Measurements from ENCODE around the gene ARHGEF35. TPM values are rescaled to one million over a fixed set of nuclear protein-coding genes. Genes with fewer than 3 reads are reported as not detected.
"Not testable (repeated sequence)": the region's sequence is repeated elsewhere in the genome, so short reads cannot be mapped to it uniquely, and the experiment has no call there.

ARHGEF35 gene
- total and polyA plus RNA-seq, 2 of the 4 experiments (the other 2 are of a cell fraction) = not detected

- H3K9me3 ChIP-seq (ENCODE audit: control insufficient read depth, insufficient read depth, low read length); H2BK20ac ChIP-seq (ENCODE audit: low read depth, low read length); H3K9ac ChIP-seq (ENCODE audit: low read depth, low read length); H2BK120ac ChIP-seq (ENCODE audit: low read depth, low read length); H3K27me3 ChIP-seq (ENCODE audit: control insufficient read depth, insufficient read depth, low read length); H2AK9ac ChIP-seq (replicated peaks; ENCODE audit: low read depth, low read length, poor library complexity); dilution Hi-C loops (cut with HindIII; ENCODE audit: low sequenced_read_pairs, unreplicated experiment); ATAC-seq (ENCODE audit: low read depth); H2AK5ac ChIP-seq (ENCODE audit: low read depth, low read length); H3K36me3 ChIP-seq (ENCODE audit: control insufficient read depth, insufficient read depth, low read length); DNase-seq; H4K5ac ChIP-seq (ENCODE audit: low read depth, low read length); H3K18ac ChIP-seq (ENCODE audit: low read depth, low read length); H3K79me1 ChIP-seq (ENCODE audit: low read depth in 1 of 2, low read length in 2 of 2); H3K4ac ChIP-seq (ENCODE audit: low read depth, low read length); H4K8ac ChIP-seq (ENCODE audit: low read depth in 2 of 2, low read length in 2 of 2); in situ Hi-C loops (cut with MboI; ENCODE audit: low sequenced_read_pairs); H2AFZ ChIP-seq (replicated peaks; ENCODE audit: low read length, poor library complexity); CTCF ChIA-PET; H3K9me1 ChIP-seq (ENCODE audit: insufficient read depth, low read length); H2BK5ac ChIP-seq (ENCODE audit: low read depth, low read length, poor library complexity, severe bottlenecking); POLR2A ChIA-PET (ENCODE audit: unreplicated experiment); H3K56ac ChIP-seq (ENCODE audit: extremely low read depth, insufficient read depth, low read length); H3K14ac ChIP-seq (replicated peaks; ENCODE audit: low read depth, low read length); H2BK15ac ChIP-seq (ENCODE audit: low read depth, low read length); H4K20me1 ChIP-seq (ENCODE audit: insufficient read depth, low read length); BruUV-seq (replicated peaks); H4K91ac ChIP-seq (ENCODE audit: insufficient read depth, low read depth, low read length); H3K23ac ChIP-seq (ENCODE audit: low read depth, low read length); H3K4me3 ChIP-seq (ENCODE audit: insufficient read depth, low read depth, low read length); intact Hi-C loops (cut with micrococcal nuclease); H3K4me2 ChIP-seq (ENCODE audit: low read depth, low read length); H3K27ac ChIP-seq (ENCODE audit: insufficient read depth, low read length); H3K4me1 ChIP-seq (ENCODE audit: control insufficient read depth, insufficient read depth, low read length): not testable (repeated sequence)
Observed at GRCh38 chr7:144217200-144217599, 21.6 kb upstream of the ARHGEF35 start.

GRCh38 chr7:144205306-144205705, 9.7 kb upstream of the ARHGEF35 start:
- H4K91ac ChIP-seq (ENCODE audit: insufficient read depth, low read depth, low read length); H4K8ac ChIP-seq (ENCODE audit: low read depth in 2 of 2, low read length in 2 of 2); H3K18ac ChIP-seq (ENCODE audit: low read depth, low read length); in situ Hi-C loops (cut with MboI; ENCODE audit: low sequenced_read_pairs); H3K9ac ChIP-seq (ENCODE audit: low read depth, low read length); intact Hi-C loops (cut with micrococcal nuclease); H3K27ac ChIP-seq (ENCODE audit: insufficient read depth, low read length); ATAC-seq (ENCODE audit: low read depth); H2BK120ac ChIP-seq (ENCODE audit: low read depth, low read length); CTCF ChIA-PET; H3K36me3 ChIP-seq (ENCODE audit: control insufficient read depth, insufficient read depth, low read length); H3K23ac ChIP-seq (ENCODE audit: low read depth, low read length); H3K14ac ChIP-seq (replicated peaks; ENCODE audit: low read depth, low read length); H2AK5ac ChIP-seq (ENCODE audit: low read depth, low read length); H2BK15ac ChIP-seq (ENCODE audit: low read depth, low read length); H2BK5ac ChIP-seq (ENCODE audit: low read depth, low read length, poor library complexity, severe bottlenecking); H2AK9ac ChIP-seq (replicated peaks; ENCODE audit: low read depth, low read length, poor library complexity); H3K9me3 ChIP-seq (ENCODE audit: control insufficient read depth, insufficient read depth, low read length); H2BK20ac ChIP-seq (ENCODE audit: low read depth, low read length); dilution Hi-C loops (cut with HindIII; ENCODE audit: low sequenced_read_pairs, unreplicated experiment); H3K4me1 ChIP-seq (ENCODE audit: control insufficient read depth, insufficient read depth, low read length); DNase-seq; H3K4me3 ChIP-seq (ENCODE audit: insufficient read depth, low read depth, low read length); H3K27me3 ChIP-seq (ENCODE audit: control insufficient read depth, insufficient read depth, low read length); H4K20me1 ChIP-seq (ENCODE audit: insufficient read depth, low read length); H3K56ac ChIP-seq (ENCODE audit: extremely low read depth, insufficient read depth, low read length); H3K4ac ChIP-seq (ENCODE audit: low read depth, low read length); H3K79me1 ChIP-seq (ENCODE audit: low read depth in 1 of 2, low read length in 2 of 2); BruUV-seq (replicated peaks); H3K9me1 ChIP-seq (ENCODE audit: insufficient read depth, low read length); POLR2A ChIA-PET (ENCODE audit: unreplicated experiment); H4K5ac ChIP-seq (ENCODE audit: low read depth, low read length); H2AFZ ChIP-seq (replicated peaks; ENCODE audit: low read length, poor library complexity); H3K4me2 ChIP-seq (ENCODE audit: low read depth, low read length): not testable (repeated sequence)
- no CpG with 5 or more reads among the region's 5 CpGs for WGBS, 2 experiments (ENCODE audit: extremely low coverage in 2 of 2, insufficient read length in 1 of 2)

Data from IMR-90 (cell line).